ENCODE data around the gene AGAP1. TPM values are rescaled to one million over a fixed set of nuclear protein-coding genes. Genes with fewer than 3 reads are reported as not detected.

The AGAP1 gene
- total RNA-seq, 2 donors from 2014 or later = 19.1 to 20.8 TPM

- H3K27ac ChIP-seq = no peak overlapping the region
- H3K36me3 ChIP-seq = no peaks in the 10 kb centered on the region
- ATAC-seq (ENCODE audit: insufficient number of reproducible peaks, low FRiP score, low read depth) (no peak), DNase-seq (ENCODE audit: low spot score) (no peak)
- H3K4me1 ChIP-seq (ENCODE audit: control insufficient read depth in 1 of 2, low read depth in 2 of 2) = no peaks in the 10 kb centered on the region
- H3K4me3 ChIP-seq = no peak overlapping the region
- no peaks in the 10 kb centered on the region for H3K9me3 ChIP-seq
- no peak for TF ChIP-seq CTCF (IDR thresholded peaks at IDR 0.05)
- no peaks in the 10 kb centered on the region for H3K27me3 ChIP-seq (replicated peaks; ENCODE audit: insufficient read depth)
Measured at GRCh38 chr2:235737840-235738239, 244.0 kb downstream of the AGAP1 start.

GRCh38 chr2:235739704-235740415 lies 246.0 kb downstream of the AGAP1 start:
- TF ChIP-seq CTCF (IDR thresholded peaks at IDR 0.05) = no peak
- H3K4me1 ChIP-seq (ENCODE audit: control insufficient read depth in 1 of 2, low read depth in 2 of 2) = no peaks in the 10 kb centered on the region
- ATAC-seq (ENCODE audit: insufficient number of reproducible peaks, low FRiP score, low read depth) (no peak), DNase-seq (ENCODE audit: low spot score) (no peak)
- H3K4me3 ChIP-seq = no peak overlapping the region
- no peaks in the 10 kb centered on the region for H3K27me3 ChIP-seq (replicated peaks; ENCODE audit: insufficient read depth)
- no peaks in the 10 kb centered on the region for H3K36me3 ChIP-seq
- no peak overlapping the region for H3K27ac ChIP-seq
- no peaks in the 10 kb centered on the region for H3K9me3 ChIP-seq

GRCh38 chr2:235740821-235741220 lies 247.0 kb downstream of the AGAP1 start:
- ATAC-seq (ENCODE audit: insufficient number of reproducible peaks, low FRiP score, low read depth) = no peak

GRCh38 chr2:235744161-235744560 lies 250.3 kb downstream of the AGAP1 start:
- Histone ChIP-seq H3K27ac (no peak overlapping the region), H3K4me1 (ENCODE audit: control insufficient read depth in 1 of 2, low read depth in 2 of 2) (peaks cover 0 to 4% of the 10 kb centered on the region in 2 donors), H3K4me3 (no peak overlapping the region), H3K36me3 (no peaks in the 10 kb centered on the region), H3K9me3 (no peaks in the 10 kb centered on the region), H3K27me3 (replicated peaks; ENCODE audit: insufficient read depth) (no peaks in the 10 kb centered on the region)
- ATAC-seq (ENCODE audit: insufficient number of reproducible peaks, low FRiP score, low read depth) (no peak), DNase-seq (ENCODE audit: low spot score) (no peak)
- TF ChIP-seq CTCF (IDR thresholded peaks at IDR 0.05) = no peak

More at GRCh38 chr2:235740821-235741220, 247.0 kb downstream of the AGAP1 start:
- TF ChIP-seq CTCF (IDR thresholded peaks at IDR 0.05) = no peak
- Histone ChIP-seq H3K4me3 (no peak overlapping the region), H3K27ac (no peak overlapping the region), H3K4me1 (ENCODE audit: control insufficient read depth in 1 of 2, low read depth in 2 of 2) (no peaks in the 10 kb centered on the region), H3K36me3 (no peaks in the 10 kb centered on the region), H3K27me3 (replicated peaks; ENCODE audit: insufficient read depth) (no peaks in the 10 kb centered on the region), H3K9me3 (no peaks in the 10 kb centered on the region)
- no peak for DNase-seq (ENCODE audit: low spot score)

GRCh38 chr2:235745597-235745996 lies 251.8 kb downstream of the AGAP1 start:
- peaks cover 0 to 4% of the 10 kb centered on the region in 2 donors for H3K4me1 ChIP-seq (ENCODE audit: control insufficient read depth in 1 of 2, low read depth in 2 of 2)
- H3K27ac ChIP-seq = no peak overlapping the region

More at GRCh38 chr2:235745597-235745996, 251.8 kb downstream of the AGAP1 start:
- no peaks in the 10 kb centered on the region for H3K36me3 ChIP-seq
- H3K27me3 ChIP-seq (replicated peaks; ENCODE audit: insufficient read depth) = no peaks in the 10 kb centered on the region
- ATAC-seq (ENCODE audit: insufficient number of reproducible peaks, low FRiP score, low read depth) (no peak), DNase-seq (ENCODE audit: low spot score) (no peak)
- H3K4me3 ChIP-seq = no peak overlapping the region
- no peaks in the 10 kb centered on the region for H3K9me3 ChIP-seq
- TF ChIP-seq CTCF (IDR thresholded peaks at IDR 0.05) = no peak

Measured in thoracic aorta (tissue), 2 donors.